ENCODE results near the gene IL18.

- TF ChIP-seq CTCF (IDR thresholded peaks at IDR 0.05) (no peak), POLR2A (IDR thresholded peaks at IDR 0.05) (no peak)
These were observed 940 bp downstream of the IL18 start for GRCh38 chr11:112162761-112163546.
